Liver (tissue), 9 donors: ENCODE results near the gene PRKN. TPM values are rescaled to one million over a fixed set of nuclear protein-coding genes. Genes with fewer than 3 reads are reported as not detected.

Experiments
- DNase-seq: peaks from one replicate; pipeline ENCODE4 v3.0.0-alpha.2; 2017; ENCODE audit warnings: low spot score
- H3K27ac ChIP-seq, 2 donors: one replicate each; pipeline ENCODE4 v1.7.0; 2013; ENCODE audit warnings: inconsistent platforms in 2 of 2, low read length in 2 of 2, control low read depth in 1 of 2, low read depth in 1 of 2, mild to moderate bottlenecking in 1 of 2
- H3K27me3 ChIP-seq, 4 donors: one replicate each; pipeline versions ENCODE4 v1.6.1 to v1.7.0; 2013; ENCODE audit warnings: low read length in 3 of 4, inconsistent platforms in 1 of 4, mild to moderate bottlenecking in 1 of 4, moderate library complexity in 1 of 4; ENCODE audit not compliant: control insufficient read depth in 4 of 4, insufficient read depth in 4 of 4
- H3K36me3 ChIP-seq, 4 donors: one replicate each; pipeline versions ENCODE4 v1.6.1 to v1.7.0; 2013; ENCODE audit warnings: low read length in 3 of 4, mild to moderate bottlenecking in 3 of 4, low read depth in 1 of 4, moderate library complexity in 1 of 4; ENCODE audit not compliant: control insufficient read depth in 4 of 4, insufficient read depth in 3 of 4
- H3K4me1 ChIP-seq, 4 donors: one replicate each; pipeline versions ENCODE4 v1.6.1 to v1.7.0; 2013; ENCODE audit warnings: low read length in 3 of 4, mild to moderate bottlenecking in 3 of 4, moderate library complexity in 1 of 4; ENCODE audit not compliant: control insufficient read depth in 4 of 4, insufficient read depth in 4 of 4
- H3K4me3 ChIP-seq, 3 donors: one replicate each; pipeline versions ENCODE4 v1.6.1 to v1.7.0; 2013; ENCODE audit warnings: low read length in 3 of 3, control low read depth in 1 of 3, low read depth in 1 of 3, mild to moderate bottlenecking in 1 of 3
- H3K9ac ChIP-seq, 2 donors: one replicate each; pipeline ENCODE4 v1.7.0; 2013; ENCODE audit warnings: low read length in 2 of 2, mild to moderate bottlenecking in 2 of 2, moderate library complexity in 2 of 2, control low read depth in 1 of 2, low read depth in 1 of 2
- H3K9me3 ChIP-seq, 4 donors: one replicate each; pipeline versions ENCODE4 v1.6.1 to v1.7.0; 2013; ENCODE audit warnings: low read length in 3 of 4; ENCODE audit not compliant: control insufficient read depth in 4 of 4
- EGR1 ChIP-seq, 2 donors: IDR thresholded peaks; 2 replicates each; pipeline ENCODE4 v1.6.1; 2016 to 2018; ENCODE audit warnings: antibody characterized with exemption in 2 of 2, low read depth in 2 of 2
- FOXA2 ChIP-seq: IDR thresholded peaks from 2 replicates; pipeline ENCODE4 v1.6.1; 2016; ENCODE audit warnings: antibody characterized with exemption
- GABPA ChIP-seq, 2 donors: IDR thresholded peaks in 1 of 2; conservative IDR thresholded peaks in 1 of 2; 2 replicates each; pipeline ENCODE4 v1.6.1; 2016; ENCODE audit warnings: antibody characterized with exemption in 2 of 2, mild to moderate bottlenecking in 1 of 2, moderate library complexity in 1 of 2
- HNF4A ChIP-seq, 2 donors: conservative IDR thresholded peaks; 2 replicates each; pipeline ENCODE4 v1.6.1; 2016; ENCODE audit warnings: antibody characterized with exemption in 2 of 2, mild to moderate bottlenecking in 2 of 2
- HNF4G ChIP-seq: IDR thresholded peaks from 2 replicates; pipeline ENCODE4 v1.6.1; 2016; ENCODE audit warnings: antibody characterized with exemption
- NR2F2 ChIP-seq: IDR thresholded peaks from 2 replicates; pipeline ENCODE4 v1.6.1; 2016; ENCODE audit warnings: antibody characterized with exemption
- RAD21 ChIP-seq, 2 donors: IDR thresholded peaks; 2 replicates each; pipeline ENCODE4 v1.6.1; 2016; ENCODE audit warnings: antibody characterized with exemption in 2 of 2, mild to moderate bottlenecking in 2 of 2
- RXRA ChIP-seq, 2 donors: IDR thresholded peaks; 2 replicates each; pipeline ENCODE4 v1.6.1; 2017 to 2018; ENCODE audit warnings: antibody characterized with exemption in 2 of 2, mild to moderate bottlenecking in 1 of 2
- TAF1 ChIP-seq: conservative IDR thresholded peaks from 2 replicates; pipeline ENCODE4 v1.6.1; 2016; ENCODE audit warnings: antibody characterized with exemption, mild to moderate bottlenecking
- YY1 ChIP-seq: IDR thresholded peaks from 2 replicates; pipeline ENCODE4 v1.6.1; 2016; ENCODE audit warnings: antibody characterized with exemption, mild to moderate bottlenecking
- WGBS: extraction: QIAGEN DNeasy Blood & Tissue Kit; methylation state at CpG from one replicate; pipeline ENCODE4 v1.1.7; 2013; 5-methylcytosine and 5-hydroxymethylcytosine counted together
- polyA plus RNA-seq, 2 donors: library from polyadenylated mRNA; stranded (reverse) in 1 of 2; unstranded in 1 of 2; fragments of 200-250 nt in 1 of 2; fragments of >200 nt in 1 of 2; fragmentation: Nextera tagmentation in 1 of 2; extraction: Ambion mirVana in 1 of 2; gene quantifications; one replicate each; pipeline versions ENCODE4 v1.2.1 to v1.2.3, GENCODE V29; 2013 to 2015
- total RNA-seq, 2 donors: library from RNA; depleted of rRNA; stranded (reverse); fragments of >200 nt; gene quantifications; one replicate each; pipeline ENCODE4 v1.2.3, GENCODE V29; 2014
- TF ChIP-seq, protein P1 (sequence below): fragments of 150-350 bp; IDR thresholded peaks from 2 replicates; pipeline ENCODE4 v1.5.1; 2017; ENCODE audit warnings: improper control_type of control experiment, low read depth, low read length; ENCODE audit not compliant: missing input control
- TF ChIP-seq, protein P2 (sequence below): IDR thresholded peaks from 2 replicates; pipeline ENCODE4 v1.6.1; 2016; ENCODE audit warnings: antibody characterized with exemption, mild to moderate bottlenecking
- TF ChIP-seq, protein P3 (sequence below): IDR thresholded peaks from 2 replicates; pipeline ENCODE4 v1.6.1; 2016; ENCODE audit warnings: antibody characterized with exemption
- TF ChIP-seq, protein P4 (sequence below): IDR thresholded peaks from 2 replicates; pipeline ENCODE4 v1.6.1; 2016; ENCODE audit warnings: antibody characterized with exemption
- TF ChIP-seq, protein P5 (sequence below): IDR thresholded peaks from 2 replicates; pipeline ENCODE4 v1.6.1; 2016; ENCODE audit warnings: antibody characterized with exemption
- donor health status: healthy.
- donor health status: healthy.
- donor health status: healthy.
- donor health status: healthy.
- donor health status: healthy.

PRKN gene
- total and polyA plus RNA-seq, 4 donors = 0.47 to 4.1 (median 3.2) TPM

DNA sequence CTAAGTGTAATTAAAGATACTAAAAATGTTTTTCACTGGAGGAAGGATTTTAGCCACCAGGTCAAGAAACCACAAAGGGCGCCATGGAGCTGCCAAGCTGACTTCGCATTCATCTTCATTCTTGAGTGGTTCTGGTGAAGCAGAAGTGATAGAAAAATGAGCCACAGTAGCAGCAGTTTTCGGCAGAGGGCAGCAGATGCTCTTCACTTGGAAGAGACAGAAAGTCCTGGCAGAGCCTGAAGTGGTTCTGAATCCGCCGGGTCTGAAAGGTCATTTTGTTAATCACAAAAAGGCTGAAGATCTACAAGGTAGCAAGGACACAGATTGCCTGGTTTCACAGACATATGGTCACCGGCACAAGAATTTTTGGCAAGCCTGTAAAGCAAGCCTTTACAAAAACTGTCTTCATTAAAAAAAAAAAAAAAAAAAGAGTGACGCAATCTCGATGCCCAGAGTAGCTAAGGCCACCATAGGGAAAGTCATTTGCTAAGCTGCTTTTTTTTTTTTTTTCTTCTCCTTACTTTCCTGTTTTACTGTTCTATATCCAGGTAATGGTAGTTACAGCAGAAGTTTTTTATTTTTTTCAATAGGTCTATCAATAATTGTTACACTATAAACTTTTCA is 1108.6 kb downstream of the PRKN start:
- Histone ChIP-seq H3K4me3 (no peak overlapping the region), H3K36me3 (no peaks in the 10 kb centered on the region), H3K9ac (no peak overlapping the region), H3K9me3 (no peaks in the 10 kb centered on the region), H3K27me3 (no peaks in the 10 kb centered on the region), H3K27ac (no peak overlapping the region), H3K4me1 (no peaks in the 10 kb centered on the region)
- DNase-seq = no peak
- TF ChIP-seq, protein P1, sequence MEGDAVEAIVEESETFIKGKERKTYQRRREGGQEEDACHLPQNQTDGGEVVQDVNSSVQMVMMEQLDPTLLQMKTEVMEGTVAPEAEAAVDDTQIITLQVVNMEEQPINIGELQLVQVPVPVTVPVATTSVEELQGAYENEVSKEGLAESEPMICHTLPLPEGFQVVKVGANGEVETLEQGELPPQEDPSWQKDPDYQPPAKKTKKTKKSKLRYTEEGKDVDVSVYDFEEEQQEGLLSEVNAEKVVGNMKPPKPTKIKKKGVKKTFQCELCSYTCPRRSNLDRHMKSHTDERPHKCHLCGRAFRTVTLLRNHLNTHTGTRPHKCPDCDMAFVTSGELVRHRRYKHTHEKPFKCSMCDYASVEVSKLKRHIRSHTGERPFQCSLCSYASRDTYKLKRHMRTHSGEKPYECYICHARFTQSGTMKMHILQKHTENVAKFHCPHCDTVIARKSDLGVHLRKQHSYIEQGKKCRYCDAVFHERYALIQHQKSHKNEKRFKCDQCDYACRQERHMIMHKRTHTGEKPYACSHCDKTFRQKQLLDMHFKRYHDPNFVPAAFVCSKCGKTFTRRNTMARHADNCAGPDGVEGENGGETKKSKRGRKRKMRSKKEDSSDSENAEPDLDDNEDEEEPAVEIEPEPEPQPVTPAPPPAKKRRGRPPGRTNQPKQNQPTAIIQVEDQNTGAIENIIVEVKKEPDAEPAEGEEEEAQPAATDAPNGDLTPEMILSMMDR = peak; percentile 59
- TF ChIP-seq TAF1 (no peak), HNF4G (no peak), NR2F2 (peak; percentile 36), EGR1 (IDR thresholded peaks at IDR 0.05; ENCODE audit: low read depth in 2 of 2) (no peak), GABPA (IDR thresholded peaks at IDR 0.05 in 1 of 2, conservative IDR thresholded peaks at IDR 0.05 in 1 of 2) (no peak), YY1 (no peak), FOXA2 (no peak), RXRA (IDR thresholded peaks at IDR 0.05) (peak; percentile 24 to 37), HNF4A (conservative IDR thresholded peaks at IDR 0.05) (peak; percentile 57 to 64), RAD21 (IDR thresholded peaks at IDR 0.05) (peak; percentile 84)
- TF ChIP-seq, protein P2, sequence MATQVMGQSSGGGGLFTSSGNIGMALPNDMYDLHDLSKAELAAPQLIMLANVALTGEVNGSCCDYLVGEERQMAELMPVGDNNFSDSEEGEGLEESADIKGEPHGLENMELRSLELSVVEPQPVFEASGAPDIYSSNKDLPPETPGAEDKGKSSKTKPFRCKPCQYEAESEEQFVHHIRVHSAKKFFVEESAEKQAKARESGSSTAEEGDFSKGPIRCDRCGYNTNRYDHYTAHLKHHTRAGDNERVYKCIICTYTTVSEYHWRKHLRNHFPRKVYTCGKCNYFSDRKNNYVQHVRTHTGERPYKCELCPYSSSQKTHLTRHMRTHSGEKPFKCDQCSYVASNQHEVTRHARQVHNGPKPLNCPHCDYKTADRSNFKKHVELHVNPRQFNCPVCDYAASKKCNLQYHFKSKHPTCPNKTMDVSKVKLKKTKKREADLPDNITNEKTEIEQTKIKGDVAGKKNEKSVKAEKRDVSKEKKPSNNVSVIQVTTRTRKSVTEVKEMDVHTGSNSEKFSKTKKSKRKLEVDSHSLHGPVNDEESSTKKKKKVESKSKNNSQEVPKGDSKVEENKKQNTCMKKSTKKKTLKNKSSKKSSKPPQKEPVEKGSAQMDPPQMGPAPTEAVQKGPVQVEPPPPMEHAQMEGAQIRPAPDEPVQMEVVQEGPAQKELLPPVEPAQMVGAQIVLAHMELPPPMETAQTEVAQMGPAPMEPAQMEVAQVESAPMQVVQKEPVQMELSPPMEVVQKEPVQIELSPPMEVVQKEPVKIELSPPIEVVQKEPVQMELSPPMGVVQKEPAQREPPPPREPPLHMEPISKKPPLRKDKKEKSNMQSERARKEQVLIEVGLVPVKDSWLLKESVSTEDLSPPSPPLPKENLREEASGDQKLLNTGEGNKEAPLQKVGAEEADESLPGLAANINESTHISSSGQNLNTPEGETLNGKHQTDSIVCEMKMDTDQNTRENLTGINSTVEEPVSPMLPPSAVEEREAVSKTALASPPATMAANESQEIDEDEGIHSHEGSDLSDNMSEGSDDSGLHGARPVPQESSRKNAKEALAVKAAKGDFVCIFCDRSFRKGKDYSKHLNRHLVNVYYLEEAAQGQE = no peak
- TF ChIP-seq, protein P3, sequence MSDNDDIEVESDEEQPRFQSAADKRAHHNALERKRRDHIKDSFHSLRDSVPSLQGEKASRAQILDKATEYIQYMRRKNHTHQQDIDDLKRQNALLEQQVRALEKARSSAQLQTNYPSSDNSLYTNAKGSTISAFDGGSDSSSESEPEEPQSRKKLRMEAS = no peak
- TF ChIP-seq, protein P4, sequence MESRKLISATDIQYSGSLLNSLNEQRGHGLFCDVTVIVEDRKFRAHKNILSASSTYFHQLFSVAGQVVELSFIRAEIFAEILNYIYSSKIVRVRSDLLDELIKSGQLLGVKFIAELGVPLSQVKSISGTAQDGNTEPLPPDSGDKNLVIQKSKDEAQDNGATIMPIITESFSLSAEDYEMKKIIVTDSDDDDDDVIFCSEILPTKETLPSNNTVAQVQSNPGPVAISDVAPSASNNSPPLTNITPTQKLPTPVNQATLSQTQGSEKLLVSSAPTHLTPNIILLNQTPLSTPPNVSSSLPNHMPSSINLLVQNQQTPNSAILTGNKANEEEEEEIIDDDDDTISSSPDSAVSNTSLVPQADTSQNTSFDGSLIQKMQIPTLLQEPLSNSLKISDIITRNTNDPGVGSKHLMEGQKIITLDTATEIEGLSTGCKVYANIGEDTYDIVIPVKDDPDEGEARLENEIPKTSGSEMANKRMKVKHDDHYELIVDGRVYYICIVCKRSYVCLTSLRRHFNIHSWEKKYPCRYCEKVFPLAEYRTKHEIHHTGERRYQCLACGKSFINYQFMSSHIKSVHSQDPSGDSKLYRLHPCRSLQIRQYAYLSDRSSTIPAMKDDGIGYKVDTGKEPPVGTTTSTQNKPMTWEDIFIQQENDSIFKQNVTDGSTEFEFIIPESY = no peak
- TF ChIP-seq, protein P5, sequence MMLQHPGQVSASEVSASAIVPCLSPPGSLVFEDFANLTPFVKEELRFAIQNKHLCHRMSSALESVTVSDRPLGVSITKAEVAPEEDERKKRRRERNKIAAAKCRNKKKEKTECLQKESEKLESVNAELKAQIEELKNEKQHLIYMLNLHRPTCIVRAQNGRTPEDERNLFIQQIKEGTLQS = peak; percentile 16
- WGBS = 52% methylated on average over 8 of the region's 8 CpGs

DNA sequence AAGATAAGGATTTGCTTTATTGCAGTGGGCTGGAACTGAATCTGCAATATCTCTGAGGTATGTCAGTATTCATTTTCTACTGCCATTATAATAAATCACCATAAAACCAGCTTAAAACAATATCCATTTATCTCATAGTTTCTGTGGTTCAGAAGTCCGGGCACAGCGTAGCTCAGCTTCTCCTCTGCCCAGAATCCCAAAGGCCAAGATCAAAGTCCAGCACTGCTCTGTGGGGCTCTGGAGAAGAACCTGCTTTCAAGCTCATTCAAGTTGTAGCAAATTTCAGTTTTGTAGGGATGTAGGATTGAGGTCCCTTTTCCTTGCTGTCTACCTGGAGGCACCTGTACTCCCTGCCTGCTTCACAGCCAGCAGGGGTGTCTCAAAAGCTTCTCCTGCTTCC is 1113.9 kb downstream of the PRKN start:
- no peaks in the 10 kb centered on the region for H3K27me3 ChIP-seq
- no peak overlapping the region for H3K9ac ChIP-seq
- H3K9me3 ChIP-seq = no peaks in the 10 kb centered on the region
- TF ChIP-seq FOXA2 (no peak), HNF4A (conservative IDR thresholded peaks at IDR 0.05) (peak; percentile 48 to 56)
- TF ChIP-seq, protein P5 = no peak
- TF ChIP-seq, protein P1 = no peak
- no peak overlapping the region for H3K4me3 ChIP-seq
- no peak overlapping the region for H3K27ac ChIP-seq
- no peak for DNase-seq
- no peaks in the 10 kb centered on the region for H3K4me1 ChIP-seq
- WGBS = 50% methylated on average over 2 of the region's 2 CpGs
- H3K36me3 ChIP-seq = no peaks in the 10 kb centered on the region
